Effector memory CD8-positive, alpha-beta T cell (primary cell): Measurements from ENCODE around the gene IKBKE.

ENCODE experiments used
- ATAC-seq: fragments of 150-1000 bp; cut with Tn5 transposase; replicated peaks from 2 replicates; pipeline ENCODE4 v1.10.0; 2021; ENCODE audit warnings: mild to moderate bottlenecking, moderate library complexity
- DNase-seq, 3 experiments: peaks; one replicate each; pipeline ENCODE4 v3.0.0; 2021
- H3K27ac Mint-ChIP-seq, 2 donors: one replicate each; pipeline ENCODE4 v1.8.0; 2022; ENCODE audit warnings: mild to moderate bottlenecking in 2 of 2, mixed read lengths in 2 of 2, moderate library complexity in 2 of 2
- H3K27me3 Mint-ChIP-seq, 2 donors: one replicate each; pipeline ENCODE4 v1.8.0; 2022; ENCODE audit warnings: mixed read lengths in 2 of 2
- H3K36me3 Mint-ChIP-seq: one replicate; pipeline ENCODE4 v1.8.0; 2022; ENCODE audit warnings: mild to moderate bottlenecking, moderate library complexity, mixed read lengths; ENCODE audit not compliant: insufficient read depth
- H3K4me1 Mint-ChIP-seq, 2 donors: one replicate each; pipeline ENCODE4 v1.8.0; 2022; ENCODE audit warnings: low read depth in 2 of 2, mixed read lengths in 2 of 2
- H3K4me3 Mint-ChIP-seq, 2 donors: one replicate each; pipeline ENCODE4 v1.8.0; 2022; ENCODE audit warnings: mild to moderate bottlenecking in 2 of 2, mixed read lengths in 2 of 2, moderate library complexity in 2 of 2
- H3K9me3 Mint-ChIP-seq, 2 donors: one replicate each; pipeline ENCODE4 v1.8.0; 2022; ENCODE audit warnings: mixed read lengths in 2 of 2

Gene IKBKE

GRCh38 chr1:206540044-206540780 is 69.9 kb downstream of the IKBKE start:
- no peaks in the 10 kb centered on the region for H3K27me3 Mint-ChIP-seq
- H3K9me3 Mint-ChIP-seq = no peaks in the 10 kb centered on the region
- H3K27ac Mint-ChIP-seq = no peak overlapping the region
- H3K4me1 Mint-ChIP-seq = peaks cover 6 to 7% of the 10 kb centered on the region in 2 donors
- ATAC-seq (no peak), DNase-seq (no peak)
- no peaks in the 10 kb centered on the region for H3K36me3 Mint-ChIP-seq
- no peak overlapping the region for H3K4me3 Mint-ChIP-seq

GRCh38 chr1:206541236-206541833 is 71.1 kb downstream of the IKBKE start:
- H3K4me3 Mint-ChIP-seq = no peak overlapping the region
- ATAC-seq (no peak), DNase-seq (no peak)
- H3K9me3 Mint-ChIP-seq = no peaks in the 10 kb centered on the region
- no peaks in the 10 kb centered on the region for H3K36me3 Mint-ChIP-seq
- H3K27me3 Mint-ChIP-seq = no peaks in the 10 kb centered on the region
- peaks cover 6 to 13% of the 10 kb centered on the region in 2 donors for H3K4me1 Mint-ChIP-seq
- no peak overlapping the region for H3K27ac Mint-ChIP-seq

- Mint-ChIP-seq H3K4me1 (peaks cover 6 to 18% of the 10 kb centered on the region in 2 donors), H3K27ac (peak overlapping the region in 1 of 2 donors; percentile 20), H3K9me3 (no peaks in the 10 kb centered on the region), H3K27me3 (no peaks in the 10 kb centered on the region), H3K36me3 (no peaks in the 10 kb centered on the region), H3K4me3 (no peak overlapping the region)
- DNase-seq = peak; percentile 84 to 88 (median 87)
- ATAC-seq = peak; percentile 93
Measured at GRCh38 chr1:206544562-206545257, 74.4 kb downstream of the IKBKE start.

- H3K4me1 Mint-ChIP-seq = peaks cover 6 to 23% of the 10 kb centered on the region in 2 donors
- ATAC-seq = peak; percentile 23
- H3K36me3 Mint-ChIP-seq = no peaks in the 10 kb centered on the region
- H3K27me3 Mint-ChIP-seq = no peaks in the 10 kb centered on the region
- H3K27ac Mint-ChIP-seq = no peak overlapping the region
- no peaks in the 10 kb centered on the region for H3K9me3 Mint-ChIP-seq
- DNase-seq = no peak
- no peak overlapping the region for H3K4me3 Mint-ChIP-seq
Measured at GRCh38 chr1:206545351-206545750, 75.1 kb downstream of the IKBKE start.
